HepG2 (cell line): ENCODE measurements around the gene SETD2. TPM values are rescaled to one million over a fixed set of nuclear protein-coding genes. Genes with fewer than 3 reads are reported as not detected.

ENCODE experiments used
- ATAC-seq: fragments of 200-7000 bp; cut with Tn5 transposase; 3 replicates; pipeline ENCODE4 v1.9.1; 2020; ENCODE audit warnings: mild to moderate bottlenecking, moderate library complexity
- BruUV-seq: library from RNA; stranded (reverse); fragments of 400-500 nt; replicated peaks from 2 replicates; lab custom pipeline; 2021; lab: Mats Ljungman, UMichigan
- CTCF ChIA-PET: fragments of 300-600 bp; formaldehyde crosslinking; extraction: SDS; loops from one replicate; lab custom pipeline; 2021; ENCODE audit warnings: low total read pairs, inconsistent platforms, low intra/inter-chr PET ratio; lab: Yijun Ruan, JAX
- POLR2A ChIA-PET: fragments of 350-600 bp; sonication (Branson Sonifier 250); formaldehyde crosslinking; loops from one replicate; lab custom pipeline; 2020; ENCODE audit warnings: antibody characterized with exemption, inconsistent platforms; lab: Yijun Ruan, JAX
- DNase-seq: peaks from one replicate; pipeline ENCODE4 v3.0.0-alpha.2; 2015; ENCODE audit warnings: low spot score
- FAIRE-seq: peaks from 3 replicates; lab custom pipeline; 2011; peaks lifted over from hg19 to GRCh38; lab: Jason Lieb, UNC
- H2AFZ ChIP-seq: one replicate; pipeline ENCODE4 v1.6.1; 2011; ENCODE audit warnings: low read length, inconsistent platforms
- H3K27ac ChIP-seq: fragments of 300-600 bp; 3 replicates; pipeline ENCODE4 v1.8.0; 2011; ENCODE audit warnings: mixed run types, mild to moderate bottlenecking, mixed read lengths, low read length, inconsistent platforms; ENCODE audit not compliant: insufficient read depth; ENCODE audit errors: extremely low read length
- H3K27me3 ChIP-seq, 2 experiments: fragments of 200-600 bp in 1 of 2; 2 replicates in 1 of 2; 3 replicates in 1 of 2; pipeline versions ENCODE4 v1.6.0 to v1.8.0; 2011; ENCODE audit warnings: low read length in 2 of 2, mild to moderate bottlenecking in 2 of 2, moderate library complexity in 2 of 2, inconsistent platforms in 1 of 2; ENCODE audit not compliant: insufficient read depth in 2 of 2, control insufficient read depth in 1 of 2
- H3K36me3 ChIP-seq, 2 experiments: fragments of 200-600 bp in 1 of 2; replicated peaks in 1 of 2; 2 replicates in 1 of 2; 3 replicates in 1 of 2; pipeline versions ENCODE4 v1.5.1 to v1.8.0; 2011; ENCODE audit warnings: low read length in 2 of 2, inconsistent platforms in 1 of 2; ENCODE audit not compliant: insufficient read depth in 2 of 2, control insufficient read depth in 1 of 2
- H3K4me1 ChIP-seq: 2 replicates; pipeline ENCODE4 v1.5.1; 2012; ENCODE audit warnings: low read length, inconsistent platforms; ENCODE audit not compliant: insufficient read depth
- H3K4me2 ChIP-seq: 2 replicates; pipeline ENCODE4 v1.6.0; 2011; ENCODE audit warnings: low read depth, low read length, inconsistent platforms
- H3K4me3 ChIP-seq, 3 experiments: fragments of 200-600 bp in 1 of 3; sonication (generic), shearing (Covaris generic) in 1 of 3; replicated peaks in 1 of 3; 2 replicates each; pipeline ENCODE4 v1.5.1; 2011 to 2016; ENCODE audit warnings: low read length in 3 of 3, inconsistent platforms in 2 of 3, low read depth in 2 of 3, mild to moderate bottlenecking in 2 of 3, control low read depth in 1 of 3, mixed read lengths in 1 of 3; ENCODE audit not compliant: insufficient read depth in 1 of 3
- H3K79me2 ChIP-seq: one replicate; pipeline ENCODE4 v1.6.1; 2011; ENCODE audit warnings: low read length, inconsistent platforms; ENCODE audit not compliant: insufficient read depth
- H3K9ac ChIP-seq: 2 replicates; pipeline ENCODE4 v1.6.0; 2011; ENCODE audit warnings: mild to moderate bottlenecking, low read depth, low read length, inconsistent platforms; ENCODE audit not compliant: insufficient read depth
- H3K9me3 ChIP-seq: 2 replicates; pipeline ENCODE4 v1.5.1; 2012; ENCODE audit warnings: mild to moderate bottlenecking, low read length
- H4K20me1 ChIP-seq: 2 replicates; pipeline ENCODE4 v1.6.0; 2011; ENCODE audit warnings: inconsistent platforms, mild to moderate bottlenecking, low read length, moderate library complexity; ENCODE audit not compliant: insufficient read depth
- EZH2 ChIP-seq: conservative IDR thresholded peaks from 2 replicates; pipeline ENCODE4 v1.6.1; 2012; ENCODE audit warnings: mild to moderate bottlenecking, low read depth, low read length, moderate library complexity
- FOXA3 ChIP-seq: IDR thresholded peaks from 2 replicates; pipeline ENCODE4 v1.6.1; 2016; ENCODE audit warnings: missing genetic modification reagents, missing compliant biosample characterization
- GMEB1 ChIP-seq: sonication (generic); formaldehyde crosslinking; IDR thresholded peaks from 2 replicates; pipeline ENCODE4 v1.5.1; 2020; ENCODE audit warnings: missing genetic modification reagents, mild to moderate bottlenecking, borderline replicate concordance
- KDM3A ChIP-seq: IDR thresholded peaks from 2 replicates; pipeline ENCODE4 v1.6.1; 2018; ENCODE audit warnings: low read depth, missing compliant biosample characterization
- KDM5B ChIP-seq: sonication (generic); formaldehyde crosslinking; IDR thresholded peaks from 2 replicates; pipeline ENCODE4 v1.4.0; 2020; ENCODE audit warnings: missing genetic modification reagents, mild to moderate bottlenecking, borderline replicate concordance
- MLX ChIP-seq: IDR thresholded peaks from 2 replicates; pipeline ENCODE4 v1.6.1; 2016
- PATZ1 ChIP-seq: sonication (generic); formaldehyde crosslinking; IDR thresholded peaks from 2 replicates; pipeline ENCODE4 v1.4.0; 2020; ENCODE audit warnings: missing genetic modification reagents
- RXRA ChIP-seq: sonication (generic); formaldehyde crosslinking; IDR thresholded peaks from 2 replicates; pipeline ENCODE4 v1.5.1; 2020; ENCODE audit warnings: missing genetic modification reagents
- SMAD9 ChIP-seq: sonication (generic); formaldehyde crosslinking; IDR thresholded peaks from 2 replicates; pipeline ENCODE4 v1.5.1; 2020; ENCODE audit warnings: mild to moderate bottlenecking, missing genetic modification reagents
- SPEN ChIP-seq: sonication (generic); formaldehyde crosslinking; IDR thresholded peaks from 2 replicates; pipeline ENCODE4 v1.5.1; 2020; ENCODE audit warnings: low read depth, mild to moderate bottlenecking, missing genetic modification reagents
- ZFP1 ChIP-seq: IDR thresholded peaks from 2 replicates; pipeline ENCODE4 v1.6.1; 2016
- ZFP91 ChIP-seq: sonication (generic); formaldehyde crosslinking; IDR thresholded peaks from 2 replicates; pipeline ENCODE4 v1.9.0; 2022; ENCODE audit warnings: missing genetic modification reagents, mild to moderate bottlenecking, borderline replicate concordance
- ZNF333 ChIP-seq: sonication (generic); formaldehyde crosslinking; IDR thresholded peaks from 2 replicates; pipeline ENCODE4 v1.4.0; 2020; ENCODE audit warnings: mild to moderate bottlenecking, missing genetic modification reagents, borderline replicate concordance
- ZNF547 ChIP-seq: sonication (generic); formaldehyde crosslinking; IDR thresholded peaks from 2 replicates; pipeline ENCODE4 v1.5.1; 2020; ENCODE audit warnings: mild to moderate bottlenecking, missing genetic modification reagents
- WGBS: methylation state at CpG from one replicate; pipeline ENCODE4 v1.1.6; 2017; ENCODE audit warnings: low lambda C conversion rate; 5-methylcytosine and 5-hydroxymethylcytosine counted together
- in situ Hi-C: cut with HindIII; loops from 2 replicates; pipeline ENCODE4 v1.10.0; 2017; ENCODE audit warnings: low pct_unique_long_range_greater_than_20kb; ENCODE audit not compliant: extremely low pct_ligation_motif_present
- intact Hi-C: fragments of 100-400 bp; cut with micrococcal nuclease; formaldehyde crosslinking; loops from one replicate; pipeline ENCODE4 v1.10.0; 2022; ENCODE audit not compliant: unreplicated experiment
- polyA plus RNA-seq, 8 experiments: library from polyadenylated mRNA; depleted of rRNA in 3 of 8; stranded (reverse) in 7 of 8; unstranded in 1 of 8; fragments of >200 nt; fragmentation: Illumina TruSeq in 4 of 8; extraction: Trizol in 4 of 8; gene quantifications; 2 replicates each; pipeline versions ENCODE4 v1.2.1 to v1.2.3, GENCODE V29; 2011 to 2016; ENCODE audit warnings: low read depth in 4 of 8, missing spikeins in 1 of 8, mixed read lengths in 1 of 8; ENCODE audit not compliant: insufficient read depth in 1 of 8
- total RNA-seq, 5 experiments: library from RNA; depleted of rRNA; stranded (reverse); fragments of >200 nt; fragmentation: Illumina TruSeq; extraction: Trizol; gene quantifications; 2 replicates each; pipeline ENCODE4 v1.2.3, GENCODE V29; 2016; ENCODE audit warnings: low read depth in 1 of 5

SETD2 gene
- total and polyA plus RNA-seq, 2 of the 13 experiments (the other 11 are each of a cell fraction or from before 2014, with no cell fraction given), result 14.2 to 24.2 TPM

GRCh38 chr3:46998121-46998851 is 165.6 kb downstream of the SETD2 start:
- peak; percentile 36 for FAIRE-seq
- H3K79me2 ChIP-seq, result no peaks in the 10 kb centered on the region
- ChIA-PET CTCF (interaction anchor here (0.8 to 2.0 kb wide), 3 partner anchors 31 to 293 kb away, joined by 4 to 27 read pairs (median 5); no protein-coding TSS in a partner anchor), POLR2A (no interaction called here)
- WGBS, result 72% methylated on average over 17 of the region's 27 CpGs
- BruUV-seq, result no TSS peak
- peaks cover 3 to 6% of the 10 kb centered on the region in 2 experiments; a peak in 2 of 5 replicates for H3K36me3 ChIP-seq
- no peaks in the 10 kb centered on the region for H3K9me3 ChIP-seq
- DNase-seq, result peak; percentile 47
- no peak overlapping the region for H3K4me2 ChIP-seq
- H4K20me1 ChIP-seq, result no peaks in the 10 kb centered on the region
- no peak overlapping the region for H3K9ac ChIP-seq
- no peaks in the 10 kb centered on the region for H3K27me3 ChIP-seq
- no peak overlapping the region for H3K4me3 ChIP-seq
- peak; percentile 86 for ATAC-seq
- no peak overlapping the region for H3K27ac ChIP-seq
- intact Hi-C loops (no loop called here), in situ Hi-C loops (no loop called here)
- H2AFZ ChIP-seq, result no peak overlapping the region
- peaks cover 12% of the 10 kb centered on the region for H3K4me1 ChIP-seq
- no peak for TF ChIP-seq SMAD9 (CRISPR knock-in tag)
- 0 out of 2 replicates have a peak, but pooled peaks have one; percentile 23 for TF ChIP-seq GMEB1 (CRISPR knock-in tag)
- peak; percentile 33; the same call in 1 of the 2 replicates for TF ChIP-seq ZNF333 (CRISPR knock-in tag)
- TF ChIP-seq KDM3A, result peak; percentile 39; the same call in 1 of the 2 replicates
- 0 out of 2 replicates have a peak, but pooled peaks have one; percentile 30 for TF ChIP-seq SPEN
- TF ChIP-seq ZFP91, result peak; percentile 85
- peak; percentile 47; the same call in 1 of the 2 replicates for TF ChIP-seq PATZ1 (CRISPR knock-in tag)
- TF ChIP-seq ZNF547 (CRISPR knock-in tag), result 0 out of 2 replicates have a peak, but pooled peaks have one; percentile 26
- no peak for TF ChIP-seq ZFP1 (CRISPR knock-in tag)
- peak; percentile 56; the same call in 1 of the 2 replicates for TF ChIP-seq KDM5B
- TF ChIP-seq EZH2, result no peak
- no peak for TF ChIP-seq MLX (CRISPR knock-in tag)
- peak; percentile 45; the same call in 1 of the 2 replicates for TF ChIP-seq RXRA (CRISPR knock-in tag)
- no peak; the same call in 1 of the 2 replicates for TF ChIP-seq FOXA3 (CRISPR knock-in tag)
